IPS DF 4.7 (cell line): ENCODE results near the gene PEX7.
"Not testable (repeated sequence)": the region's sequence is repeated elsewhere in the genome, so short reads cannot be mapped to it uniquely, and the experiment has no call there.

ENCODE experiments used
- DNase-seq: peaks from one replicate; pipeline ENCODE4 v3.0.0-alpha.2; 2013; ENCODE audit warnings: low spot score; ENCODE audit errors: extremely low read depth

Gene PEX7

DNA sequence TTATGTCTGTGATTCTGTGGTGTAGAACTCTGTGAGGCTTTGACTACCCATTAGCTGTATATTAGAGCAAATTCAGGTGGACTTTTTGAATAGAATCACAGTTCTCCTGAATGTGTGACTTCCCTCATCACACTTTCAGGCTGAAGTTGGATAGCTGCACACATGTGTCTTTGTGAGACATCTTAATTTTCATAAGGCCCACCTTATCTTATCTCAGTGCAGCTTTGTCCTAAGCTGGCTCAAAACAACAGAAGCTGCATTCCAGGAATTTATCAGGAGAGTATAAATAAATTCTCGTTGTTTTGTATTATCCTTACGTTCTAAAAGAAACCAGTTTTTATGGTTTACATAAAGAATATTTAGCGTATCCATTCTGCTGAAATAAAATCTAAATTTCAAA, 73.5 kb downstream of the PEX7 start:
- DNase-seq, result no peak

DNA sequence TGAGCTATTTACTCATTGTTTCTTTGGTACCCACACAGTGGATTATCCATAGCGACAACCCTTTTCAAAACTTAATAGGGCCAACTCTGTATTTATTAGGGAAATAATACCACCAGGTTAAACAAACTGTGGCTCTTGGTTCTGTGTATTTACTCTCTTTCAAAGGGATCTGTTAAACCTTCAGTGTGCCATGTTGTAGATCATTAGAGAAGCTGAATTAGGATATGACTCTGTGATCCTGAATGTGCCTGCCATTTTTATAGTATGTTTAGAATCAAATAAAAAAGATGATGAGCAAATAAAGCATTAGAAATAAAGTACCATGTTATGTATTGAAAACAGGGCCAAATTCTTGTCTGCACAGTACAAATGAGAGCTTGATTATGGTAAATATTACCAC, 74.7 kb downstream of the PEX7 start:
- DNase-seq, result no peak

DNA sequence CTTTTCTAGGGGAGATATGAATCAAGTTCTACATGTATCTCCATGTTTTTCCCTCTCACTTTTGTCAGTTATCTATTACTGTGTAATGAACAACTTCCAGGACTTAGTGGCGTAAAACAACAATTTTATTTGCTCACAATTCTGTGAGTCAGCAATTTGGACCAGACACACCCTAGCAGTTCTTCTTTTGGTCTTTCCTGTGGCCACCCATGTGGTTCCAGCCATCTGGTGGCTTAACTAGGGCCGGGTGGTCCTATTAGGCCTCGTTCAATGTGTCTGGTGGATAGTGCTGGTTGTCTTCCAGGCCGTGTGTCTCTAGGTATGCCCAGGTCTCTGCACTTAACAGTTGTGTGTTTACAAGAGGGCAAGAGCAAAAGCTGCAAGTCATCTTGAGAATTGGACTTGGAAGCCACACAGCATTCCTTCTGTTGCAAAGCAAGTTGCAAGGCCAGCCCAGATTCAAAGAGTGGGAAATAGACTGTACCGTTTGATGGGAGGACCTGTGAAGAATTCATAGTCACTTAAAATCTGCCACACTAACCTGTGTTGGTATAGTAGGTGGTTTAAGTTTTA, 78.9 kb downstream of the PEX7 start:
- DNase-seq, result no peak

DNA sequence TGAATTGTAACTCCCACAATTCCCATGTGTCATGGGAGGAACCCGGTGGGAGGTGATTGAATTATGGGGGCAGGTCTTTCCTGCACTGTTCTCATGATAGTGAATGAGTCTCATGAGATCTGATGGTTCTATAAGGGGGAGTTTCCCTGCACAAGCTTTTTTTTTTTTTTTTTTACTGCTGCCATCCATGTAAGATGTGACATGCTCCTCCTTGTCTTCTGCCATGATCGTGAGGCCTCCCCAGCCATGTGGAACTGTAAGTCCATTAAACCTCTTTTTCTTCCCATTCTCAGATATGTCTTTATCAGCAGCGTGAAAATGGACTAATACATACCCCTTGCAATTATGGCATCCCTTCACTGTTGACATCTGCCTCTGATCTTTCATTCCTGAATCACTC, 82.1 kb downstream of the PEX7 start:
- not testable (repeated sequence) for DNase-seq

DNA sequence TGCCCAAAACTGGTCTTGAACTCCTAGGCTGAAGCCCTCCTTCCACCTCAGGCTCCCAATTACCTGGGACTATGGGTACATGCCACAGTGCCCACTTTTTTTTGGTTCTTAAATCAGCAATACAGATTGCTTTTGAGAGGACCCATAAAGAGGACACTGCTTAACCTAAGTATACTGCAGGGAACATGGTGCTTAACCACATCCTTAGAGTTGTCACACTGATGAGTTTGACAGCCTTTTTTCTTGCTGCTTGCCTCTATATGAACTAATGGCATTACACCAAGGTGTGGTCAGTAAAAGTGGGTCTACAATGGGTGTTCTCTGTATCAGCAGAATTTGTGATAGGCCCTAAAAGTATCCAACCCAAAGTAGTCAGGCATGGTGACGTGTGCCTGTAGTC, 92.6 kb downstream of the PEX7 start:
- no peak for DNase-seq

DNA sequence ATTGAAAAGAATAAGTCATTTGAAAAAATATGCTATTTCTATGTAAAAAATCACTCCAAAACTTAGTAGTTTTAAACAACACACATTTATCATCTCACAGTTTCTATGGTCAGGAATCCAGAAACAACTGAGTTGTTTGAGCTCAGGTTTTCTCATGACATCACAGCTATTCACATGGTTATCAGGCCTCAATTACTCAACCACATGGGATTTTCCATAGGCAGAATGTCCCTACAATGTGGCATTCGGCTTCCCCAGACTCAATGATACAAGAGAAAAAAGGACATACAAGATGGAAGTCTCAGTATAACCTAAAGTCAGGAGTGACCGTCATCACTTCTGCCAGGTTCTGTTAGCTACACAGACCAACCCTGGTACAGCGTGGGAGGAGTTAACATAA, 96.3 kb downstream of the PEX7 start:
- no peak for DNase-seq

DNA sequence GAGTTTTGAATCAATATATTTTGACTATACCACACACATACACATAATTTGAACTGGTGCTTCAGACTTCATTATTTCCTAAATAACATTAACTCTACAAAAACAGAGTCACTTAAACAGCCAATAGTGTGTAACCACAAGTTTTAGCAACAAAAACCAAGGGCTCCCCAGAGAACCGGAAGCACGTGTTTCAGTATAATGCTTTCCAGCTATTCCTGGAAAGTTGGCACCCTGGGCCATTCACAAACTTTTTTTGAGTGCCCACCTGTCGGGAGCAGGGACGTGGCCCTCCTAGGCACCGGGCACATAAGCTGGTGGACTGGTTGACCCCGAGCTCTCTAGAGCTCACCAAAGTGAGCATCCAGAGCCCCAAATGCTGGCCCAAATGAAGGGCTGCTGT, 97.8 kb downstream of the PEX7 start:
- DNase-seq, result no peak

DNA sequence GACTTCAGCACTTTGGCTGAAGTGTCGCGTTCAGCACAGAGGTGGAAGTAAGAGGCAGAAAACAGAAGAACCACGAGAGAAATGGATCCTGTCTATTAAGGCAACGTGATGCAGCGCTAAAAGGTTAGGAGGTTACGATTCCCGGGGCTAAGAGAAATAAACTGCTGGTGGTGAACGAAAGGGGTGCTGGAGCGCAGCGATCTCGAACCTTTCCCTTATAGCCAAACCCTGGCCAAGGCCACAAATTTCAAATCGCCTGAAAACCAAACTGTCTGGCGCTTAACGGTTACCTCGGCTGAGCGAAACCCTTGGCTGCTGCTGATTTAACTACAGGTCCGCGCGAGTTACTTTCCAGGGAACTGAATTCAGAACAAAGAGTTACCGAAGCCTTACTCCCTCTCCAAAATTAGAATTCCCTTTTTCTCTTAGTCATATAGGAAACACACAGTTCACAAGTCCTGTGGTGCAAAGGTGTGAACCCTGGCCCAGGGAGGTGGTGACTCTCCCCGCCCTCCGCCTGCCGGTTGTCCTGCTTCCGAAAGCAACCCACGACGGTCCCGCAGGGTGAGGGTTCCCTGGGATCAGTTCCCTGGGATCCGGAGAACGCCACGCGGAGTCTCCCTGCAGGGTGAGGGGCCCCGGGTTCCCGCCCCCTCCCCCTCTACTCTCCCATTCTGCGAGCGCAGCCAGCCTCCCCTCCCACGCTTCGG, 98.4 kb downstream of the PEX7 start:
- no peak for DNase-seq

DNA sequence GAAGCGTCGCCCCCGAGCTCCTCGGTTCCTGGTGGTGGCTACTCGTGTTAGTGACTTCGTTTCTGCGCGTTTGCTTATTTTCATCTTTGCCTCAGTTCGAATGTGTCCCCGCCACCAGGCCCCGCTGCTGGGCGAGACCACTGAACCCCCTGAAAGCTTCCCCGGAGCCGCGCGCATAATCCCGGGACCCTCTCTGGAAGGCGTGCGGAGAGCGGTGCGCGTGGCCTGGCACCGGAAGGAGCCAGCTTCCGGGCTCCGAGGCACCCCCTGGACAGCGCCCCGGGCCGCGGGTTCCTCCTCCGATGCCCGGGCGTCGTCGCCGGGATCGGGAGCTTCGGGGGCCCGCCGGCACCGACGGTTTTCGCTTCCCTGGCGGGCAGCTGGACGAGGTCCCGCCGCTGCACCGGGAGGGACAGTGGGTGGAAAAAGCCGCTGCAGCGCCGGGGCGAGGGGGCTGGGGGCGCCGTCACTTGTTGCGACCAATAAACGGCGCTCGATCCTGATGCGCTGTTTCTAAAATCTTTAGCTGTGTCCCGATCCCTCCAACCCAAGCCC, 99.1 kb downstream of the PEX7 start:
- no peak for DNase-seq

DNA sequence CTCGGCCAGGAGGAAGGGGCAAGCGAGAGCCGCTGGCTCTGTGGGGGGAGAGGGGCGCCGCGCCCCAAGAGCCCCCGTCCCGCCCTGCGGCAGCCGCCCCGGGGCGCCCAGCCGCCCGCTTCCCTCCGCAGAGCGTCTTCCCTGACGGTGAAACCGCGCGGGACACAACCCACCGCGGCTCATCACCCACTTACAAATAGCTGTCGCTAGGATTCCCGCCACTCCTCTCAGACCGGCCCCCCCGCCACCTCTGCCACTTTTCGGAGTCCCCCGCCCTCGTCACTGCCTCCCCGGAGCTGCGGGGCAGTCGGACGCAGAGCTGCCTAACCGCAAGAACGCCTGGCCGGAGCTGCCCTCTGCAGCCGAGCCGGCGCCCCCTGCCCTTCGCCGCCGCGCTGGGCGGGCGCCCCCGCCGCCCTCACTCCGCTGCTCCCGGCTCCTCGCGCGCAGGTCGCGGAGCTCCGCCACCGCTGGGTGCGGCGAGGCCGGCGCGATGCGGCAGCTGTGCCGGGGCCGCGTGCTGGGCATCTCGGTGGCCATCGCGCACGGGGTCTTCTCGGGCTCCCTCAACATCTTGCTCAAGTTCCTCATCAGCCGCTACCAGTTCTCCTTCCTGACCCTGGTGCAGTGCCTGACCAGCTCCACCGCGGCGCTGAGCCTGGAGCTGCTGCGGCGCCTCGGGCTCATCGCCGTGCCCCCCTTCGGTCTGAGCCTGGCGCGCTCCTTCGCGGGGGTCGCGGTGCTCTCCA, 99.7 kb downstream of the PEX7 start, which contains the start of gene SLC35D3:
Gene SLC35D3, plus strand, starts transcription at position 366 of the 749 bp plus-strand sequence. Its CDS starts 128 bp downstream, at position 494.
- DNase-seq, result no peak

DNA sequence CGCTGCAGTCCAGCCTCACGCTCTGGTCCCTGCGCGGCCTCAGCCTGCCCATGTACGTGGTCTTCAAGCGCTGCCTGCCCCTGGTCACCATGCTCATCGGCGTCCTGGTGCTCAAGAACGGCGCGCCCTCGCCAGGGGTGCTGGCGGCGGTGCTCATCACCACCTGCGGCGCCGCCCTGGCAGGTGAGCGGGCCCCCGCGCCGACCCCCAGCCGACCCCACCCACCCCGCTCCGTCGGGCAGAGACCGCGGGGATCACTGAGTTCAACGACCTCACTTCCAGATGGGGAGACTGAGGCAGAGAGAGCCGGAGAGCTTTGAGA, 100.3 kb downstream of the PEX7 start:
- DNase-seq, result no peak

DNA sequence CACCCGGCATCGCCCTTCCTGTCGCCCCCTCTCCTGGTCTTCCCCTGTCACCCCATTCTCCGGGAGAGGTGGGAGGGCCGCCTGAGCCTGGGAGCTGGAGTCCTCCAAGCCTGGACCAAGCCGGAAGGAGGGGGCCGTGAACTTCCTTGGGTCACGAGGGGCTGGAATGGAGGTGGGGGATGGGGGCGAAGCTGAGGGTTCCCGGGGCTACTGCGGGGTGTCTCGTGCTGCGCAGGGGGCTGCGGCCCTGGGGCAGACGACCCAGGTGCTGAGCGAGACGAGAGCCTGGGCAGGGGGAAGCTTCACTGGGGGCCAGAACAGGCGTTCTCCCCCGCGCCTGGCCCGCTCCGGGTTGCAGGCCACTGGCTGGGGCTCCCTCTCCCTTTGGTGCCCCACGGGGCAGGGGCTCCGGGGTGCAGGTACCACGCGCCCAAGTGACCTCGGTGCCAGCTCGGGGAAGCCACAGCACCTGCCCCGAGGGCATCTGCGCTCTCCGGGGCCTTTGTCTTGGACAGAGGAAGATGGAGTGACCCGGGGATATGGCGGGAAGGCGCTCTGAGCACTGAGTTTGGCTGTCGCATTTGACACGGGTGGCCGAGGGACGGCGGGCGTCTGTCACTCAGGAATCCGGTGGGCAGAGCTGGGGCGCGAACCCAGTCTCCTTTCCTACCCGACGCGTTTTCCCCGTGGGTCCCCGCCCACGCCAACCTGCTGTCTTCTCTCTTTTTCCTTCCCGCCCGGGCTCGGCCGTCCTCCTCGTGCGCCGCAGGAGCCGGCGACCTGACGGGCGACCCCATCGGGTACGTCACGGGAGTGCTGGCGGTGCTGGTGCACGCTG, 100.9 kb downstream of the PEX7 start:
- no peak for DNase-seq

DNA sequence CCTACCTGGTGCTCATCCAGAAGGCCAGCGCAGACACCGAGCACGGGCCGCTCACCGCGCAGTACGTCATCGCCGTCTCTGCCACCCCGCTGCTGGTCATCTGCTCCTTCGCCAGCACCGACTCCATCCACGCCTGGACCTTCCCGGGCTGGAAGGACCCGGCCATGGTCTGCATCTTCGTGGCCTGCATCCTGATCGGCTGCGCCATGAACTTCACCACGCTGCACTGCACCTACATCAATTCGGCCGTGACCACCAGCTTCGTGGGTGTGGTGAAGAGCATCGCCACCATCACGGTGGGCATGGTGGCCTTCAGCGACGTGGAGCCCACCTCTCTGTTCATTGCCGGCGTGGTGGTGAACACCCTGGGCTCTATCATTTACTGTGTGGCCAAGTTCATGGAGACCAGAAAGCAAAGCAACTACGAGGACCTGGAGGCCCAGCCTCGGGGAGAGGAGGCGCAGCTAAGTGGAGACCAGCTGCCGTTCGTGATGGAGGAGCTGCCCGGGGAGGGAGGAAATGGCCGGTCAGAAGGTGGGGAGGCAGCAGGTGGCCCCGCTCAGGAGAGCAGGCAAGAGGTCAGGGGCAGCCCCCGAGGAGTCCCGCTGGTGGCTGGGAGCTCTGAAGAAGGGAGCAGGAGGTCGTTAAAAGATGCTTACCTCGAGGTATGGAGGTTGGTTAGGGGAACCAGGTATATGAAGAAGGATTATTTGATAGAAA, 101.7 kb downstream of the PEX7 start:
- DNase-seq, result no peak

DNA sequence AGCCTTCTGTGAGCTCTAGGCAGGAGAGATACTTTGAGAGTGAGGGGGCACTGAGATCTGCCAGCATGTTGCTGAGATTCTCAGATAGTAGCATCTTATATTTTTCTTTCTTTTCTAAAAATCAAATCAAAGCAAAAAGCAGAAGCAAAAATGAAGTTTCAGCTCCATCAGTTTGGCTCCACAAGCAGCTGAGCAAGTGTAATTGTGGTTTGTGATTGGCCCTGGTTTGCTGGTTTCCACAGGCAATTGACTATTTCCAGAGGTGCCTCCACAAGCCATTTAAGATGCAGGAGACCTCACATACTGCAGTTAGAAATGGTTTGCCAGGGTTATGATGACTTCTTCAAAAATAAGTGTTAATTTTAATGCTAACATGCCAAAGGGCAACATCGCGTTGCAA, 104.0 kb downstream of the PEX7 start:
- DNase-seq, result no peak

DNA sequence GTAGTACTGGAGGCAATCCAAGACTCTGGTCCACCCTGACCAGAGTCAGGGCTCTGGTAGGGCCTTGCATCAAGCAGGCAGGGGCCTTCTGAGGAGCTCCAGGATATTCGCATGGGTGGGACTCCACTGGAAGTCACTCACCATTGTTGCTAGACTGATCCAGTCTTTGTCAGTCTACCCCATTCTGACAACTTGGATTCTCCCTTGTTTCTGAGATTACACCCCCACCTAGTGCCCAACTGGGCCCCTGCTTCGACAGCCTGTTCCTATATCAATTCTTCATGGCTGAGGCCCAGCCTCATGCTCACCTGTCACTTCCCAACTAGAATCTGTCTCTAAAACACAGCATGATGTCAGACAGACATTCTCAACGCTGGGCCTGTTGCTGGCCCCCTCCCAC, 104.9 kb downstream of the PEX7 start:
- no peak for DNase-seq

DNA sequence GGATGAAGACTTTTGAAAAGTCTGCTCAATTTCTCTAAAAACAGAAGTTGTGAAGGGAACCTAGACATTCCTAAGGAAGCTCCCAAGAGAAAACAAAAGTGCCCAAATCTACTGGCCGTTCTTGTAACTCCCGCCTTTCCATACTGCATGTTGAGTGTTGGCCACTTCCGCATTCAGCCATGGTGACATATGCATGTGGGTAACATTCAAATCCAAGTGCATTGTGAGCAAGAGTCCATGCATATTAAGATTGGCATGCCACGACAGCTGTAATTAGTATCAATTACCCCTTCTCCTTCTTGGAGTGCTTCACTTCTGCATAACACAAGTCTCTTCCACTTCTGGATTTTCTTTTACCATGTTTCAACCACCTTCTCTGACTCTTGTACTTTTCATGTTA, 108.1 kb downstream of the PEX7 start:
- DNase-seq, result no peak

DNA sequence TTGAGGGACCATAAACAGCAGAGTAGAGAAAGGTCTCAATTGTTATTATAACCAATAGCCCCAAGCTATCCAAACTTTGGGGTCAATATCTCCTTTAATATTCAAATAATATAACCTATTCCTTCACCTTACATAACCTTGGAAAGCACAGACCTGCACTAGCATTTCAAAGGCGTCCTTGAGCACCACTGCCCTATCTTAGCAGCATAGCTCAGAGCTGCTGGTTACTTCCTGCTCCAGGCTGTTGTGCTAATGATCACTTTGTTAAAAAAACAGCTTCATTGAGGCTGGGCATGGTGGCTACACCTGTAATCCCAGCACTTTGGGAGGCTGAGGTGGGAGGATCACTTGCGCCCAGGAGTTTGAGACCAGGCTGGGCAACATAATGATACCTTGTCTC, 110.2 kb downstream of the PEX7 start:
- DNase-seq, result no peak

DNA sequence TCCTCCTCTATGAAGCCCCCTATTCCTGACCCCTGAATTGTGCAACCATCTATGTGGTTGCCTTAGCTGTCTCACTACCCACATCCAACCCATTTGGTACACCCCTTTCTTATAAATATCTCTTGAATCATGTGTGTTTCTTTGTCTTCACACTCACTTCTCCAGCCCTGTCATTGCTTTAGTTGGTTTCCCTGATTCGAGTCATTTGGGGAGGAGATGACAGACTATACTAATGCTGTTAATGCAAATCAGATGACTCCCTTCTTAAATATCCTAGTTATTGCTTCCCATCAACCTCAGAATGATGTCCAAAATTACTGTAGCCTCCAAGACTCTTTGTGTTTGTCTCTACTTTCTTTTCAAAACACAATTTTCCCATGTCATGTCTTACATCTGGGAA, 122.7 kb downstream of the PEX7 start:
- no peak for DNase-seq

DNA sequence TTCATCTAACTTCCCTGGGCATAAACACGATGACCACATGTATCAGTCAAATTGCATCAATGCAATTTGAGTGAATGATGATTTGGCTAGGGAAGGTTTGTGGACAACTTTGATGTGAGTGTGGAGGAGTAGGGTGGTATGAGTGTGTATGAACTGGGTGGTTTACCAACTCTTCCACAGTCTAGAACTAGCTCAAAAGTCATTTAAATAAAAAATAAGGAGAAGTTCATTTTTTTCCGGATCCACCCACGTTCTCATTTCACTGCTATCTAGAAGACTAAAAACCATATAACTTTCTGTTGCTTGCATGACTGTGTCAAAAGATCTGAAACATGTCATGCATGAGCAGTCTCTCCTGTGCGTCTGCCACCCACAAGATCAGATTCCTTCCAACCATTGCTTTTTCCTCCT, 123.3 kb downstream of the PEX7 start:
- no peak for DNase-seq

DNA sequence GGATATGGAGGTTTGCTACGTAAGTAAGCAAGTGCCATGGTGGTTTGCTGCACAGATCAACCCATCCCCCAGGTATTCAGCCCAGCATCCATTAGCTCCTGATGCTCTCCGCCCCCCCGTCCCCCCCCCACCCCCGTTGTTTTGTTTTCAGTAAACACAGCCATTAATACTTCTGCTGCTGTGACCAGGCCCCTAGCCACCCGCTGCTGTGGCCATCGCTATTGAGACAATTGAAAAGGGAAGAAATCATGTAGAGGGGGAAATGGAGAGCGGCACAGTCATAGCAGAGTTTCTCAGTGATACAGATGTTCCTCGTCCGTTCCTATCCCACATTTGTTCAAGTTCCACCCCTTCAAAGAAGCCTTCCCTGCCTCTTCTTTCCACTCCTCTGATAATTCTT, 124.6 kb downstream of the PEX7 start:
- no peak for DNase-seq

DNA sequence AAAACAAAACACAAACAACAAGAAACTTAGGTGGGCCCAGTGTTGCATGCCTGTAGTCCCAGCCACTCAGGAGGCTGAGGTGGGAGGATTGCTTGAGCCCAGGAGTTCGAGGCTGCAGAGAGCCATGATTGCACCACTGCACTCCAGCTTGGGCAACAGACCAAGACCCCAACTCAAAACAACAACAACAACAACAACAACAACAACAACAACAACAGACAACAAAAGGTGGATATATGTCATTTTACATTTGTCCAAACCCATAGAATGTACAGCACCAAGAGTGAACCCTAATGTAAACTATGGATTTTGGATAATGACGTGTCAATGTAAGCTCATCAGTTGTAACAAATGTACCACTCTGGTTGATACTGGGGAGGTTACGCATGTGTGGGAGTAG, 127.6 kb downstream of the PEX7 start:
- not testable (repeated sequence) for DNase-seq
